SH-SY5Y (cell line): ENCODE data around the gene NOLC1.

Experiments
- GATA2 ChIP-seq: IDR thresholded peaks from 2 replicates; pipeline ENCODE4 v1.6.1; 2011; ENCODE audit warnings: mild to moderate bottlenecking, low read depth, low read length
- GATA3 ChIP-seq: IDR thresholded peaks from 2 replicates; pipeline ENCODE4 v1.6.1; 2011; ENCODE audit warnings: low read depth, mild to moderate bottlenecking, low read length, moderate library complexity

DNA sequence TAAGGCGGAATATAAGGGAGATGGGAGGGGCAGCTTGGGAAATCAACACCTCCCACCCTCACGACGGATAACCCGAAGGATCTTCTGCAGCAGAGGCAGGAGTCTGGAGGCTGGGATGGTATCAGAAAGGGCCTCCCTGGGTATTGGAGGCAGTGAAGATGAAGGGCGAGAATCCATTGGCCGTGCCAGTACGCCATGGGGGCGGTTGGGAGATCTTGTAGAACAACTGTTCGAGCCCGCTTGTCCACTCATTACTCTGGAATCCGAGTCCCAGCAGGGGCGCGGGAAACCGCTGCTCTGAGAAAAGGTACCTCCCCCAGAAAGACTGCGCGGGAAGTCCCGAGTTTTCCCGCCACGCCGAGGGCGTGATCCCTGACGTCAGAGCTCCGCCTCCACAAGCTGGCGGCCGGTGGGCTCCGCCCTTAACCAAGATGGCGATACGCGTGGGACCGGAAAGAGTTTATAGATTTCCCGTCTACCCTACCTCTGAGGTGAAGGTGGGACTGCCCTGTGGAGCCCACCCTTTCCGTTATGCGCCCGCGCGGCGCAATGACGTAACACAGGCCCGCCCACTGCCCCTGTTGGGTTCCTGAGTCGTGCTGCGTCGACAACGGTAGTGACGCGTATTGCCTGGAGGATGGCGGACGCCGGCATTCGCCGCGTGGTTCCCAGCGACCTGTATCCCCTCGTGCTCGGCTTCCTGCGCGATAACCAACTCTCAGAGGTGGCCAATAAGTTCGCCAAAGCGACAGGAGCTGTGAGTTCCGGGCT lies at the start of gene NOLC1:
- TF ChIP-seq GATA2 (no peak), GATA3 (no peak)
